ENCODE measurements around the gene GNAS-AS1.
"Not testable (repeated sequence)": the region's sequence is repeated elsewhere in the genome, so short reads cannot be mapped to it uniquely, and the experiment has no call there.

GNAS-AS1 gene

DNA sequence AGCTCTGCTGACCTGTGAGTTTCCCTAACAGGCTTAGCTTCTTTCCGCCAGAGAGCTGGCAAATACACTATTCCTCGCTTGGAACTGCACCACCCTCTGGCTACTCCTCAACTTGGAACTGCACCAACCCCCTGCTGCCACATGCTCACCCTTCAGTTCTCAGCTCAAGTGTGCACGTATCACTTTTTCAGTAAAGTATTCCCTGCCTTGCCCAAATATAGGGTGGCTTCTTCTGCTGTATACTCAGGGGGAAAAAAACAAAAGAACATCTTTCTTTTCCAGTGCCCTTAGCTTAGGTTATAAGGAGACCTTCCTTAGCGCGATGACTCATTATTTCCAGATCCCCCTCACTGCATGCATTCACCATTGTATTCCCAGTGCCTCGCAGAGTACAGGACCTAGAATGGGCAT is 21.2 kb downstream of the GNAS-AS1 start:
- peak; percentile 7 for DNase-seq

DNA sequence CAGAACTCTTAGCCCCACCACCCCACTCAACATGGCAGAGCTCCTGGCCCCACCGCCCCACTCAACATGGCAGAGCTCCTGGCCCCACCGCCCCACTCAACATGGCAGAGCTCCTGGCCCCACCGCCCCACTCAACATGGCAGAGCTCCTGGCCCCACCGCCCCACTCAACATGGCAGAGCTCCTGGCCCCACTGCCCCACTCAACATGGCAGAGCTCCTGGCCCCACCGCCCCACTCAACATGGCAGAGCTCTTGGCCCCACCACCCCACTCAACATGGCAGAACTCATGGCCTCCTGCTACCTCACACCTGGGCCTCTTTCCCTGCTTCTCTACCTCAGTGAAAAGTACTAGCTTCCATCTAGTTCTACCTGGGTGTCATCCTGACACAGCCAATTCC is 21.9 kb downstream of the GNAS-AS1 start:
- DNase-seq = not testable (repeated sequence)

DNA sequence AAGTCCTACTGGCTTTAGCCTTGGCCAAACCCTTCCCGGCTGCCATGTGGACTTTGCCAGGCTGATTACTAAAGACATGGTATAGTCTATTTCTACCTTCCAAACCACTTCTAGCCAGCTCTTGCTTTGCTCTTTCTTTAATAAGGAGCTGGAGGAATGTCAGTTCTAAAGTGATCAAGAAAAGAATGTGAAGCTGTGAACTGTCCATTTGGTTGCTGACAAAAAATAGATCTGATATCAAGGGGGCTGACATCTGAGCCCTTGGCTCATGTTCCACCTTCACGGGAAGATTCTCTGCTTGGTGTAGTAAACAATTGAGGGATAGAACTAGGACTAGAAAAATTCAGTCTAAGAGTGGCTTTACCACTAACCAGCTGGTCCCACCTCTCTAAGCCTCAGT is 22.6 kb downstream of the GNAS-AS1 start:
- no peak for DNase-seq

DNA sequence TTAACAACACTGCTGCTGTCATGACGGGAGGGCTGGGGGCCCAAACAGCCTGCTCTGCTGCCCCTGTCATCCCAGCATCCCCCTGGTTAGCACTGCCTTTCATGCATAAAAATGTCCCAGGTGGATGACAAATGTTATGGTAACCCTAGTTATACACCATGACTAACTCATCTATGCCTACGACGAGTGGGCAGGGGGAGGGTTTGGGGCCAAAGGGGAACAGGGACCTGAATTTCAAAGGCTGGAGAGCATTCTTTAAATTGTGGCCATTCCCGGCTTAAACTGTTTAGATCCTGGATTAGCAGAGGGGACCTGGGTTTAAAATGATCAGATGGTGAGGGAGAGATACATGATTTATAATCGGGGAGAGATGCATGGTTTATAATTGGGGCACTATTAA is 24.4 kb downstream of the GNAS-AS1 start:
- no peak for DNase-seq

DNA sequence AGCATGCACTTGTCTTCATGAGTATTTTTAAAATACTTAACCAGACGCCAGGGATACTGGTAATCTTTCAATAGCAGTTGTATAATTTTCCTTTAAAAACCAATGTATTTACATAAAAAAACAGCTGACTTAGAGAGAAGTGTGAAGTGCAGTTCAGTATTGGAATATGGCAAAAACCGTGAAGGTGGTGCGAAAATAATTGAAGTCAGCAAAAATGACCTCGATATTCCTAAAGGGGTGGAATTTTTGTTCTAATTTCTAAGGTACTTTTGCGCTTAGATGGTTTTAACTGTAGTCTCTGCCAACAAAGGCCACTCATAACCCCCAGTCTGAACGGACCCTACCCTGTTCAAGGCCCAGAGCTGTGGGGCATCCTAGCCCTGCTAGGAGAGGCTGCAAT is 25.3 kb downstream of the GNAS-AS1 start:
- DNase-seq = no peak

DNA sequence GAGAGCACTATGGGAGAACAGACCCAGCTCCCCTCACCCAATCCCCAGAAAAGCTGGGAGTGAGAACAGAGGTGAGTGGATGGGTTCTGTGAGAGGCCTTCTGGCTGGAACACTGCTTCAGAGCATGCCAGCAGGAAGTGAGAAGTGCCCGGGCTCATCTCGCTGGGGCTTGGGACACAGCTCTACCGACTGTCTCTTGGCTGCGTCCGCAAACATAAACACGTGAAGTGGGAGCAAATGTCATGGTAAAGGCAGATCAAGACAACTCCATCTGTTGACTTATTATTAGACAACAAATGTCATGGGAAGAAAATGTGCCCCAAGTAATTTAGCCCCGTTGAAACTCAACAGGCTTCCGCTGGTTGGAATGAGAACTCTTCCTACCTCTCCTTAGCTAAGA is 25.9 kb downstream of the GNAS-AS1 start:
- no peak for DNase-seq

DNA sequence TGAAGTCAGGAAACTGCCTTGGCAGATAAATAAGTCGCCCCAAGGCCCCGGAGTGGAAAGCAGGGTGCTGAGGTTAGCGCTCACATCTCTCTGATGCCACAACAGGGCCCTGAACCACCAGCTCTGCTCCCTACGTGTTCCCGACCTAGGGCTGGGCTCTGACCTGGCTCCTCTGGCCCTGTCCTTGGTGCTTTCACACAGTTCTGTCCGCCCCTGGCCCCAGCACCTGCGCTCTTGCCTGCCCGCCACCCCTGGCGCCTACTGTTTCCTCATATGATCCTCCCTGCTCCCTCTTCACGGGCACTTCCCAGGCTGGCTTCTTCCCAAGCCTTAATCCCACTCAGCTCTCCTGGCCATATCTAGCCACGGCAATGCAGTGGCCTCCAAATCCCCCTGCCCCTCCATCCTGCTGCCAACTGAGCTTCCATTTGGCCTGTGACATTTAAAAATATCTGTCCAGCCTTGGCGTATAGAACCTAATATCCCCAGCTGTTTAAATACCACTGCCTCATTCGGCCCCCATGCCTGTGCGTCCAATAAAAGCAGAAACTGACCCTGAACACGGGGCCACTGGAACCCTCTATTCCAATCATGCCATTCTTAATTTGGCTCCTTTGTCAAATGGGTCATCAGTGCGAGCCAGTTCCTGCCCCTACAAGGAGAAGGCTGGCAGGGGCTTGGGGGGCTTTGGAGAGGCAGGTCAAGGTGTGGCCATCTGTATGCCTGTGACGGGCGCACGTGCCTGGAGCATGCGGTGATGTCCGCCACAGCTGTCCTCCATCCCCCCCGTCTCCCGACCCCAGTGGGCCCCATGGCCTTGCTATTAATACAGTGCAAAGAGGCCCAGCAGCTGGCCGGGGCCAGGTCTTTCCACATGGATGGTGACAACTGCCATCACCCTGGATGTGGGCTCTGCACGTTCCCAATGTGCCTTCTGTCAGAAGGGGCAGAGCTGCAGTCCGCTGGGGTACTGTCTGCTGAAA is 27.7 kb downstream of the GNAS-AS1 start:
- DNase-seq = no peak

DNA sequence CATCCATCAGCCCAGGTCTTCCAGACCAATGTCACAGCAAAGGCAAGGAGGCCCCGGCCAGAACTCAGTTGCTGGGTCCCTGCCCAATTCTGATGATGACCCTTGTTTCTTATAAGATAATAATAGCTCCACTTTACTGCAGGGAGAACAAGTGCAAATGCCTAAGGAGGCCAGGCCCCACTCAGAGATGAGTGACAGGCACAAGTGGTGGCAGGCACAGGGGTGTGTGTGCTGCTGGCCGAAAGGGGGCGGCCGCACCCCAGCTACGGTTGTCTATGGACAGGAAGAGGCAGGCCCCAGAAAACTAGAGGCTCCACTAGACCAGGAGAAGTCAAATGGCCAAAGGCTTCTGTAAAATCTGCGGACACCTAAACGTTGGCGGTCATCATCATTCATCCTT is 28.6 kb downstream of the GNAS-AS1 start:
- DNase-seq = no peak

DNA sequence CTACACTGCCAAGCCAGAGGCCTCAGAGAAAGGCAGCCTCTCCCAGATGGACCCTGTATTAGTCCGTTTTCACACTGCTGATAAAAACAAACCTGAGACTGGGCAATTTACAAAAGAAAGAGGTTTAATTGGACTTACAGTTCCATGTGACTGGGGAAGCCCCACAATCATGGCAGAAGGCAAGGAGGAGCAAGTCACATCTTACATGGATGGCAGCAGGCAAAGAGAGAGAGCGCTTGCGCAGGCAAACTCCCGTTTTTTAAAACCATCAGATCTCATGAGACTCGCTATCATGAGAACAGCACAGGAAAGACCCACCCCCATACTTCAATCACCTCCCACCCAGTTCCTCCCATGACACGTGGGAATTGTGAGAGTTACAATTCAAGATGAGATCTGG is 30.2 kb downstream of the GNAS-AS1 start:
- not testable (repeated sequence) for DNase-seq

DNA sequence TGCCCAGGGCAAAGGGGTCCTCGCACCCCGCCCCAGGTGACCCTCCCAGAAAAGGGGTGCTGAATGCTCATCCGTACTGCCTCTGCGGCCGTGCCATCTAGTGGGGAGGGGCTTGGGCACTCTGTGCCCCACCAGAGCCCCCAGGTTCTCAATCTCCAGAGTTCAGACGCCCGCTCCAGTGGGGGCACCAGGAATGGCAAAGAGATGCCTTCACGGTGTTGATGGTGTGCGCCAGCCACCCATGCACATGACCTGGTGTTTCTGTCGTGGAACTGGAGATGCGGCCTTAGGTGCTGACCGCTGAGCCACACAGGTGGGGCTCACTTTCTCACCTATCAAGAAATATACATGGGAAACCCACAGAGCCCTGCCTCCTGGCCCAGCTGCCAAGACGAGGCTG is 30.8 kb downstream of the GNAS-AS1 start:
- no peak for DNase-seq

DNA sequence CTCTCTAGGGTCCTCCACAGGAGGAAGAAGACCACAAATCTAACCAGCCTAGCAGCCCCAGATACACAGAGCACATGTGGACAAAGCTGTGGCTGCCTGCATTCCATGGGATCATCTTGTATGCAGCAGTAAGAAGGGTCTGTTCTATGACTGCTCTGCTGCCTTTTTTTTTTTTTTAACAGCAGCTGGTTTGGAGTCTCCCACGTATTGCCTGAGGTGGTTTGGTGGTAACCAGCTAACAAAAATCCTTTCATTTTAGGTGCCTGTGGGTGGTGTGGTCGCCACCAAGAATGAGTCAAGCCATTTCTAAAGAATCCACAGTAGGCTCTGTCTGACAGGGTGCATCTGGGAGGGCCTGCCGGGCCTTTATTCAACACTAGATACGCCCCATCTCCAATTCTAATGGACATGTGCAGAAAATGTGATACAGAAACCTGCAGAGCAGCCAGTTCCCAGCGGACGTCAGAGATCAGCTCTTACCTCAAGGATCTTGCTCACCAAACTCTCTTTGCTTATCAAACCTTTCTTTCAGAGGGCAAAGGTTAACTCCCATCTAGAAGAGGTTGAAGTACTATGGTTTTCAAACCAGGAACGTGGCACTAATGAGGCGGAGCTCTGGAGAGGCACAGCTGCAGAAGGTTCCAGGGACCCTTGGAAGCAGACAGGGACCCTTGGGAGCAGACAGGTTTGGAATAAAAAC is 32.0 kb downstream of the GNAS-AS1 start:
- no peak for DNase-seq

DNA sequence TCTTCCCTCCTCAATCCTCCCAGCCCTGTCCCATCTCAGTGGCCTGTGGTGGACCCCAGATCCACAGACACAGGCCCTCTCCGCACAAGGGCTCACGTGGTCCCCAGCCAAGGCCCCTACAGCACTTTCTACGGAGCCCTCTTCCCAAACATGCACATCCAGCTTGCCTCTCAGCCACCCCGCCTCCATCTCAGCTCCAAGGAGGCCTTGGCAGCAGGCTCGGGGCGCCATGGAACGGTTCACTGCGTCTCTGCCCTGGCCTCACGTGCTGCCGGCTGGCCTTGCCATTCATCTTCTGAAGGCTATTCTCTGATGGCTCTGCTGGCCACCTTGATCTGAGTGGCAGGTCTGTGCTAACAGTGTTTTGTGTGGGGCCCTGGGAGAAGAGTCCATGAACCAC is 33.0 kb downstream of the GNAS-AS1 start:
- DNase-seq = no peak

DNA sequence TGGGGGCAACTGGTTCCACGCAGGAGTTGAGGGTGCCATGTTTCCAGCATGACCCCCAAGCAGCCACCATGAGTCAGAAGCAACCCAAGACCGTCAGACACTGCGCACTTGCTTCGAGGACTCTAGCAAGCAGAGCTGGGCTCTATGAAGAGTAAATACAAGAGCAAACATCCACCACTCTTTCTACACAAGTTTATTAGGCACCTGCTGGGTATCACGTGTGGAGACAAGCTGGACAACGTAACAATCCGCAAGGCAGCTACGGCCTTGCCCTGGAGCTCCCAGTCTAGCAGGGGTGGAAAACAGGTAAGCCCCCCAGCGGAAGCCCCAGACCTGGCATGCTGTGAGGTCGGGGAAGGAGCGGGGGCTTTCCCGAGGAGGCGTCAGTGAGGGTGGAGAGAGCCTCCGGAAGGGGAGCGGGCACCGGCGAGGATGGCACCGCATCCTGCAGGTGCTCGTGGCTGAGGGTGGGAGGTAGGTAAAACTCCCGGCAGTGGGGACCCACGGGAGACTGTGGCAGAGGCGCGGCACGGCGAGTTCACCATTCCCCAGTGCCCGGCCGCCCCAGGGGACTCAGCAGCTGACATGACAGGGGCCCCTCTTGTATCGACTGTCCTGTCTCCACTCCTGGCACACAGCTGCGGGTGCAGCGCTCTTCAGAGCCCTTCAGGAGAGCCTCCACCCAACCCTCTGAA is 33.6 kb downstream of the GNAS-AS1 start:
- no peak for DNase-seq

DNA sequence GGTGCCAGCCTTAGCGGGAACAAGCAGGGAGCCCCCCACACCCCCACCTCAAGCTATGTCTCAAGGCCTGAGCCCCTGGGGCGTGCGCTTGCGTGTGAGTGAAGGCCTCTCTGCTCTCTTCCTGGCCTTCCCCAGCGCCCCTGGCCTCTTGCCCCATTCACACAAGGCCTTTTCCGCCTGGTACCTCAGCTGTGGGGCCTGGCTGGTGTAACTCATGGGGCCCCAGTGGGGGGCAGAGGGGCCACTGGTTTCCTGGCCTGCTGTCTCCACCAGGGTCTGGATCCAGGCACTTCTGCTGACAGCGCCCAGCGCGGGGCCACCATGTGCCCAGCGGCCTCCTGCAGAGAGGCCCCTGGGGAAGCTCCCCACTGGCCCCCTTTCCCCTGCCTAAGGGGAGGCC is 34.7 kb downstream of the GNAS-AS1 start:
- DNase-seq = no peak

DNA sequence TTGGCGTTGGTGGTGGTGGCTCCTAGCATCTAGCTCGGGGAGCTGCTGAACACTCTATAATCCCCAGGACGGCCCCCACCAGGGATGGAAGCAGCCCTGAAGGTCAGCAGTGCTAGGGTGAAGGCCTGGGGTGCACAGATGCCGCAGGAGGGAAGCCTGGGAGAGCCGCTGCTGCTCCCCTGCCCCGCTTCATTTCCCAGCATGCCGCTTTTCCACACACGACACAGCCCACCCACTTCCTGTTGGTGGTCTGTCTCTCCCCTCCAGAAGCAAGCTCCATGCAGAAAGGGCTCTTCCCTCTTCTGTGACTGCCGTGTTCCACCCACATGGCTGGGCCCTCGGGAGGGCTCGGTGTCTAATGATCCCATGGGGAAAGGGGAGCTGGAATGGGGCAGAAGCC is 35.3 kb downstream of the GNAS-AS1 start:
- DNase-seq = no peak

DNA sequence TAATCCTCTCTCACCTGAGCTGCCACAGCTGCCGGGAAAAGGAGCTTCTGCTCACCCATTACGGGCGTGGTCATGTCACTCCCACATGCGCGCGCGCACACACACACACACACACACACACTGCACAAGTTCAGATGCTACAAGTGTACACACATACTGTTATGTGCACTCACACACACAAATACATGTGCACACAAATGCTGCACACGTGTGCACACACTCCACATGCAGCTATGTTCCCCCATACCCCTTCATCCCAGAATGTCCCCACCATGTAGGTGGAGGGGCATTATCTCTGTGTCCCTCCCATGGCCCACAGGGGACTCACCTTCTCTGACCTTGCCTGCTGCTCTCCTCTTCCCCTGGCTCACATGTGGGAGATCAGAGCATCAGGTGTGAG is 37.3 kb downstream of the GNAS-AS1 start:
- no peak for DNase-seq

DNA sequence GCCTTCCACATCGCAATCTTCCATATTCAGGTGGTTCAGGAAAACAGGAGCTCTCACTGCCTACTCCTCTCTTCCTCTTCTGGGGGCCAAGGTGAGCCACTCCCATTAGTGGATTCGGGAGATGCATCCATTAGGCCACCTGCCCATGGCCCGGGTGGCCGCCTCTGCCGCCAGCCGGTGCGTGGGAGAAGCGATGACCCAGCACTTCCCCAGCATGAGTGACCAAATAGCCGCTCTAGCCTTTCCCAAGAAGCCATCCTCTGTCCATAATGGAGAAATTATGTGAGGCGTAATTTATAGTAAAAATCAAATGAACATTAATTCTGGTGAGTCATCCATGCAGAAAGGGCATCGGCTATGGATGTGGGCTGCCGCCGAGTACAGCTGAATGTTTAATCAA is 39.4 kb downstream of the GNAS-AS1 start:
- no peak for DNase-seq

DNA sequence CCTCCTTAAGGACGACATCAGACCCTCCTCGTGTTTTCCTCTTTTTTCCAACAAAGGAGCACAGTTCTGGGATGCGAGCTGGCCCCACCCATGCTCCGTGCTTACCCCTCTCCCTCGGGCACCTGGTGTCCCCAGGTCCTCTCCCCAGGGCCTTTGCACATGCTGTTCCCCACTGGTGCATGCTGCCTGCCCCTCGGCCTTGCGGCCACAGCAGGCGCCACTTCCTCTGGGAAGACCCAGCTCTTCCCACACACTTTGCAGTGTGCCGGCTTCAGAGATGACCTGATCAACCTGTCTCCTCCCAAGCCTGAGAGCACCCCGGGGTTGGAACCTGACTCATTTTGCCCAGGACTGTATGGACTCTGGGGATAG is 39.8 kb downstream of the GNAS-AS1 start:
- no peak for DNase-seq

DNA sequence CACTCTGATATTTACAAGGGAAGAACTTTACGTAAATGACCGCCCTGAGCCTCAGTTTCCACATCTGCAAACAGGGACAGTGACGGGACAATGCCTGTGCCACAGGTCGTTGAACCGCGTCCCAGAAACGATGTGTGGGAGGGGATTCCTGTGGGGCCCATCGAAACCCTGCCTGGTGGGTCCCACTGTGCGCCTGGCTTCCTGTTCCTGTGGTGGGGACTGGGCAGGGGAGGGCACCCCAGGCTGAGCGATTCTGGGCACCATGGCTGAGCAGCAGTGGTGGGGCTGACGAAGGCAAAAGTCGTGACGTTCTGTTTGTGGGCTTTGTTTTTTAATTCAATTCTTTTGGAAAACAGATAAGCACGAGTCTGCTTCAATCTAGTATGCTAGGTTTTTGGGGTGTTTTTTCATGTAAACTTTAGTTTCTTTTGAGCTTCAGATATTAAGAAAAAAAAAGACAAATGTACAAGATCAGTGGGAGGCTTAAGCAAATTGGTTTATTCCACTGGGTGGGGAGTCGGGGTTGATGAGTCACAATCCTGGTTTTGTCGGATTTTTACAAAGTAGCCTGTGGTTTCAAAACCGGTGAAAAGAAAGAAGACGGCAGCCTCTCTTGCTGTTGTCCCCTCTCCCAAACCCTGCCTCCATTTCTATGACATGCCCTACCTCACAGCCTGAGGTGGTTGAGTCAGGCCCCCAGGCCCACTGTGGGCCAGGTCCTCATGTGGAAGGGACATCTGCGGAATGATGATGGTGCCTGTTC is 40.4 kb downstream of the GNAS-AS1 start:
- DNase-seq = no peak

DNA sequence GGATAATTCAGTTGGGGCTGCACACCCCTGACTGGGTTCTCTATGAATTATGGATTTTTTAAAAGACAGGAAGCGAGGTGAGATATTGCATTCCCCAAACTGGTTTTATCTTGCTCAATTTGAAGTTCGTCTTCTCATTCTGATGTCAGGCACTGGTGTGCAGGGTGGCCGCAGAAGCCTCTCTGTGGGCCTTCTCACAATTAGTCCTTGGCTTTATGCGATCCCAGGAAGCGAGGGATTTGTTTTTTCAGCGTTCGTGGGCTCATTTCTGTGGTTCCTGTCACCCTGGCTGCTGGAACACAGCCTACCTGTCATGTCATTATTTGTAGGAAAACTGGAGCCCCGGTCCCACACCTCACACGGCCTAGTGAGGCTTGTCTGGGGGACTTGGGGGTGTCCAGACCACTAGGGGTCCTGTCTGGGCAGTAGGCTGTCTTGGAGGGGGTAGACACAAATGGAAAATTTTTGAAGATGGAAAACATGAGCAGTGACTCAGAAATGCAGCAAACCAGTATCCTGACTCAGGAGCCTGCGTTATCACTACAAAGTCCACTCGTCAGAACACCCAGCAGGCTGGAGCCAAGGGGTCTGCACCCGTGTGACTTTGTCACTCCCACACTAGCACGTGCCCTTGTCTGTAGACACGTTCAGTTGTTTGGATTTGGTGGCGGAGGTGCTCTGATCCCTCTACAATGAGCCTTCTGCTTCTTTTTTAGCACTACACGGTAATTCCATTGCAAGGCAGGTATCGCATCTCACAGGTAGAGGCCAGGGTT is 42.2 kb downstream of the GNAS-AS1 start:
- no peak for DNase-seq

DNA sequence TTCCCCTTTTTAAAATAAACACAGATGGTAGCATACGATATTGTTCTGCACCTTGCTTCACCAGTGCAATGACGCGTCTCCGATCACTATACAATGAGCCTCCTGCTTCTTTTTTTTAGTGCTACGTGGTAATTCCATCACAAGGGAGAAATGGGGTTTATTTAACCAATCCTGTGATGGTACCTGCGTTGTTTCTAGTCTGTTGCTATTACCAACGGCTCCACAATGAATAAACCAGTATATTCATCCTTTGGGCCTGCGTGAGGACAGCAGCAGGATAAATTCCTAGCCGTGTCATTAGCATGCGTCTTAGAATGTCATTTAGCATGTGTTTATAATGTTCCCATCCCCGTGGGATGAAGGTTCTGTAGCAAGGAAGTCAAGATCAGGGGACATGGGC is 42.9 kb downstream of the GNAS-AS1 start:
- no peak for DNase-seq

DNA sequence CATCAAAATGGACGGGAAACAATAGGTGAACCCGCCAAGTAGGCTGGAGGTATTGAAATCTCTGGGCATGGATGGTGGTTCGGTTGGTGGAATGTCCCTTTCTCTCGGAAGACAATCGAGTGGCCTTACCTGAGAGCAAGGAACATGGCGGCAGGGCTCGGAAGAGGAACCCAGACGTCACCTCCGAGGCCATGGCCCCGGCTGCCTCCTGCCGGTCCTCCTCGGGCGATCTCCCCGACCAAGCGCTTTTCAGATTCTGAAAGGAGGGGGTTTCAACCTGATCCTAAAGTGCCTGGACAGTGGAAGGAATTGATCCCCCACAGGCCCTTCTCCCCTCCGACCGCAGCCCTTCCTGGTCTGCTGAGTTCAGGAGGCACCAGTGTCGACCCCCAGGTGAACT is 47.2 kb downstream of the GNAS-AS1 start:
- DNase-seq = no peak
